Middle frontal gyrus (tissue), 1 donor: ENCODE results near the gene ECSCR.
"Not testable (repeated sequence)": the region's sequence is repeated elsewhere in the genome, so short reads cannot be mapped to it uniquely, and the experiment has no call there.

Experiments used
- DNase-seq: peaks from one replicate; pipeline ENCODE4 v3.0.0-alpha.2; 2015; ENCODE audit warnings: low spot score; ENCODE audit errors: extremely low spot score

Gene ECSCR

DNA sequence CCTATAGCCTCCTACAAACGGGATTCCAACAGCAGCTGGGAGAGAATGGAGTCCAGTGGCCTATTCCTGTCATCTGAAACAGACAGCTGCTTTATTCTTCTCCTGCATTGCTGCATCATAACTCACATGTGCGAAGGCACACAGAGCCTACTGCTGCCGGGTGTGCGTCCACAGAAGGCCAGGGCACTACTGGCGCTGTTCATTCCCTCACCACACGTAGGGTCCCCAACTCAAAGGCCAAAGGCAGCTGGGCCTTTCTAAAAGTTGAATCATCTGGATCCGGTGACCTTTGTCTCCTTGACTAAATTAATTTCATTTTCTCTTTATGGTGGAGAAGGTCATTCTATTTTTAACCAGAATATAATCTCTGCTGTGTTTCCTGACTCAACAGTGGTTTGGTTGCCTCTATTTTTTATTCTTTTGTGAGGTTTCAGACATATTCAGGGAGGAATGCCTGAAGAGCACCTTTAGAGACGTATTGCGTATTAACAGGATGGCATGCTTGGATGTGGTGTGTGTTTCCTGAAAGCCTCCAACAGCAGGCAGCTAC lies 47.9 kb downstream of the ECSCR start:
- no peak for DNase-seq

DNA sequence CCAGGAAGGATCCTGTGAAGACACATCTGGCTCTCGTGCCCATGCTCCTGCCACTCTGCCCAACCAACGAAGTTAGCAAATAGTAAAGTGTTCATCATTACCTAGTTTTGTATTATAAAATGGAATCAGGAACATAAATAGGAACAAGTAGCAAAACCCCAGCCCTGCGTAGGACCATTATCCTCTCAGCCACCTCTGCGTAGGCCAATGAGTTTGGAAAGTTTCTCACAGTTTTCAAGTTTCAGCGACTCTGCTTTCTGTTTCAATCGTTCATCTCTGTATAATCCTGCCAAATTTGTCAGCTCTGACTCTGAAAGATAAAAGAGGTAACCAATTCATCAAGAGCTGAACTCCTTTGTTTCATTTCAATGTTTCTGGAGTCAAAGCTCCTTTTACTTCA lies 48.6 kb downstream of the ECSCR start:
- DNase-seq, result no peak

DNA sequence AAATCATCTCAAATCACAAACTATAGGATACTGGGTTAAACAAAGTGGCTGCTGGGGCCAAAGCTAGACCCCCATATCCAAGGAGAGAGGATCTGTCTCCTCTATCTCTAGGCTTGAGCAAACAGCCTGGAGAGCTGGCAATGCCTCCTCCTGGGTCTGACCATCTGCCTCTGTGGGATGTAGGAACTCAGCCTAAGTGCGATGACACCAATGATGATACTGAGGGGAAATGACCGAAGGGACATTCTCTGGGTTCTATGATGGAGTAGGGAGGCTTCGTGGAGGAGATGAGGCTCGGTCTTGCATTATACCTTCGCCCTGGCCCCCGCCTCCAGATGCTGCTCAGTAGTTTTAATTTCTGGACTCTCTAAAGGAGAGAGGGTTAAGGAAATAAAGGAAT lies 49.4 kb downstream of the ECSCR start:
- no peak for DNase-seq

DNA sequence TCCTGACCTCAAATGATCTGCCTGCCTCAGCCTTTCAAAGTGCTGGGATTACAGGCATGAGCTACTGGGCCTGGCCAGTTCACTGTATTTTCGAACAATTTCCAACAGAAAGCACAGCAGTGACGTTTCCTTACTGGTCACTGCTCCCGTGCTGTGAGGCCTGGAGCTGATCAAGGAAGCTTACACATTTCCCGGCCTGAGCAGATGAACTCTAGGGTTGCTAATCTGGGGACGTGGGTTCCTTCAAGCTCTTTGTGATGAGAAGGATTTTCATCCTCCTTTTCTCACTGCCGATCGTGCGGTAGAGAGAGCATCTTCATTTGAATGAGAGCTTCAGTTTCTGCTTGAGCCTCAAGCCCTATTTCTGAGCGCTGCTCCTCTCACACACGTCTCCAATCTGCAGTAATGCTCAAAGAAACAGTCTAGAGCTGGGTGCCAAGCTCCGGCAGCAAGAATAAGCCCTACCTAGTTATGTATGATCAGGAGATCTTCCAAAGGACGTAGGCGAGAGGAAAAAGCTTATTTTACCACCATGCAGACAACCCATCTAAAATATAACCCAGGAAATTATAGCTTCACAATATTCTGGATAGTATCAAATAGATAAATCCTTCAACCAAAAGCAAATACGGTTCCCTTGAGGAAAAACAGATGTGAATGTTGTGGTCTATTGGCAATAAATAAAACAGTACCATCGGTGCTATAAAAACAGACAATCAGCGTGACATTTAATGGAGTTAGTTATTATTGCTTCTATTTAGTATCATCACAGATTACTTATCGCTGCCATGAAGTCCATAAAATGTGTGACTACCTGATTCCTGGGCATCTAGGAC lies 51.3 kb downstream of the ECSCR start:
- DNase-seq, result peak; percentile 62

DNA sequence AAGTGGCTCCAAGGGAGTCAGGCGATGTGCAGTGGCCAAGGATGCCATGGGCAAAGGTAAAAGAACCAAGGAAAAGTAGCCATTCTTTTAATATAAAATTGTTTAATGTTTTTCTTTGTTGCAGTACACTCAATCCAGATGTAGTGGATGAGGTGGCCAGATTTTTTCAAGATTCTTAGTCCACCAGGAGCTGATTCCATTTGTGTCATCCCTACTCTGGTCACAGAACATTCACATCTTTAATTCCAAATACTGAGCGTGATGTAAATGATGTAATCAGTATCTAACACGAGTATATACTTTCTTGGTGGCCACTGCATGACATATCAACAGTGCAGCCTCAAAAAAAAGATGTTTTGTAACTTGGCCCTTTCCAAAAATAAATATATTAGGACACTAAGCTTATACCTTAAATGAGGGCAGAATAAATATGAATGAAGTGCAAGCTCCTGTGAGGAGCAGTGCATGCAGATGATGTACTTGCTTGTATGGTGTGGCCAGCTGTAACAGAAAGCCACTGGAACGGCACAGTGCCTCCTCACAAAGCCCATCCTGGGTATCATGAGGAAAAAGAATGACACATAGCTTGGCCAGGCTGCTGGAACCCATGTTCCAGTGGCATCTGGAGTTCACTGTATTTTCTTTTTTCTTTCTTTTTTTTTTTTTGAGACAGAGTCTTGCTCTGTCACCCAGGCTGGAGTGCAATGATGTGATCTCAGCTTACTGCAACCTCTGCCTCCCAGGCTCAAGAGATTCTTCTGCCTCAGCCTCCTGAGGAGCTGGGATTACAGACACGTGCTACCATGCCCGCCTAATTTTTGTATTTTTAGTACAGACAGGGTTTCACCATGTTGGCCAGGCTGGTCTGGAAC lies 52.2 kb downstream of the ECSCR start:
- DNase-seq, result no peak

DNA sequence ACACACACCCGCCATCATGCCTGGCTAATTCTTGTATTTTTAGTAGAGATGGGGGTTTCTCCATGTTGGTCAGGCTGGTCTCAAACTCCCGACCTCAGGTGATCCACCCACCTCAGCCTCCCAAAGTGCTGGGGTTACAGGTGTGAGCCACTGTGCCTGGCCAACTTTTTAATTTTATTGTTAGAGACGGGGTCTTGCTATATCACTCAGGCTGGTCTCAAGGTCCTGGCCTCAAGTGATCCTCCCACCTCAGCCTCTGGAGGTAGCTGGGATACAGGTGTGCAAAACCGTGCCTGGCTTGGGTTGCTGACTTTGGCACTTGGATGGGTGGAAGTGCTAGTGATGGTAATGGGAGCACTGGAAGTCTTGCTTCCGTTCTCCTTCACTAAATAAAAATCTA lies 53.4 kb downstream of the ECSCR start:
- not testable (repeated sequence) for DNase-seq

DNA sequence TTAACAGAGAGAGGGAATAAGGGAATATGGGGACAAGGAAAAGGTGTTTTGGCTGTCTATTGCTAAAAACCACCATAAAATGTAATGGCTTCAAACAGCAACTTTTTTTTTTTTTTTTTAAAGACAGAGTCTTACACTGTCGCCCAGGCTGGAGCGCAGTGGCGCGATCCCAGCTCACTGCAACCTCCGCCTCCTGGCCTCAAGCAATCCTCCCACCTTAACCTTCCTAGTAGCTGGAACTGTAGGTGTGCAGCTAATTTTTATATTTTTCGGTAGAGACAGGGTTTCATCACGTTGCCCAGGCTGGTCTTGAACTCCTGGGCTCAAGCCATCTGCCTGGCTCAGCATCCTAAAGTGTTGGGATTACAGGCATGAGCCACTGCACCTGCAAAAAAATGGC lies 54.4 kb downstream of the ECSCR start:
- DNase-seq, result no peak

DNA sequence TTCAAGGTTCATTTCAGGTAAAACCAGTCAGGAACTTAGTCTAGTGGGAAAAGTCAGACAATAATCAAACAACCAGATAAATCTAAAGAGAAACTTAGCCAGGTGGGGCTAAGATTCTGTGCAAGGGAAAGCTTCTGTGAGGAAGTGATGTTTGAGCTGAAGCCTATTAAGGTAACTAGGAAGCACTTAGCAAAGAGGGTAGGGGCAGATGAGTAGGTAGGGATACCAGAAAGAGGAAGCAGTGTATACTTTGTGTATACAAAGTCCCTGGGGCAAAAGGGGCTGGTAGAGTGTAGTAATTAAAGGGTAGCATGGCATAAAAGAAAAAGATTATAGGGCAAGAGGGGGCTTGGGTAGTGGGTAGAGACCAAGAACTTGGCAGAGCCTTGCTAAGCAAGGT lies 55.0 kb downstream of the ECSCR start:
- no peak for DNase-seq

DNA sequence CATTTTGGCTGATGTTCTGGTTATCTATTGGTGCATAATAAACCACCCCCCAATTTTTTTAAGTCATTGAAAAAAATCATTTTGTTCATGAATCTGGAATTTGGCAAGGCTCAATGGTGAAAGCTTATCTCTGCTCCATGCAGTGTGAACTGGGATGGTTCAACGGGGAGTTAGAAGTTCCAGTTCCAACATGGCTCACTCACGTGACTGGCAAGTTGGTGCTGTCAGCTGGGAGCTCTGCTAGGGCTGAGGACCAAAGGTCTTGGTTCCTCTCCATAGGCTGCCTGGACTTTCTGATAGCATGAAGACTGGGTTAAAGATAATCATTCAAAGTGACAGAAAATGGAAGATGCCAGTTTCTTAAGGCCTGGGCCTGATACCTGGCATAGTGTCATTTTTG lies 55.6 kb downstream of the ECSCR start:
- no peak for DNase-seq

DNA sequence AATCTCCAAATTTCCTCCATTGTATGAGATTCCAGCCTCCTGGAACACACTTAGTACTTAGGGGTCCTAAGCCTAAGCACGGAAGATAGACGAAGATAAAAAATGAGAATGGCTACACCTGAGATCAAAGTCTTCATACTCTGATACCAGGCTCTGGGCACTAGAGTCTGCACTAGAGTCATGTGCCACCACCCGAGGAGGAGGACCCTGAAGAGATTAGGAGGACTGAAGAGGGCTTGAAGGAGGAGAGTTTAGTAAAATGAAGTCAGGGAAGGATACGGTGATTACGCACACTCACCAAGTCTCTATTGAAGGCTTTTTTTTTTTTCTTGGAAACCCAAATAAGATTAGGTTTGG lies 58.1 kb downstream of the ECSCR start:
- no peak for DNase-seq

DNA sequence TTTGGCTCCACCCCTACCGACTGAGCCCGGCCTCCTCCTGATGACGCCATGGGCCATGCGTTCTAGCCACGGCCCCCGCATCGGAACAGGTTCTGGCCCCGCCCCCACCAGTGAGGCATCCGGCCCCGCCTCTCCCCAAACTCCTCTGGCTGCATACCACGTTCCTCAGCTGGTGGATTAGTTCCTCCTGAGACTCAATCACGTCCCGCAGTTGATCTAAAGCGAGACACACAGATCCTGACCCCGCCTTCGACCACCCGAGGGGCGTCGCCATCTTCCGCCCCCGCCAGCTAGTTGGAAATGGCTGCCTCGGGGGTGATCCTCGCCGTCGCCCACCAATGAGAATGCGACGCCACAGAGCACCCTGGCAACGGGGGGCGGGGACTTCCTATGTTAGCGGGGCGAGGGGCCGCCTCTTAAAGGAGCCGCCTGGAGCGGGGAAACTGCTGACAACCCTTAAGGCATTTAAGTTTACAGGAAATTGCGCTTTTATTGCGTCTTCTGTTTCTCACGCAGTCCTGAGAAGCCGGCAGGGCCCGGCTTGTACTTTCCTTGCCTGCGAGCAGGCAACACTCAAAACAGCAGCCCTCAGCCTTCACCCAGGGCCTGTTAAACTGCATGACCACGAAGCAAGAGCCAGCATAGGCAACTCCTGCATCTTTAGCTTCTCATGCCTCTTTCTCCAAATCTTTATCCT lies 58.6 kb downstream of the ECSCR start, which contains the start of gene SPATA24:
Gene SPATA24, minus strand, starts transcription at position 303 of the 697 bp plus-strand sequence. Its CDS starts 29 bp downstream, at position 274.
- DNase-seq, result peak; percentile 95

DNA sequence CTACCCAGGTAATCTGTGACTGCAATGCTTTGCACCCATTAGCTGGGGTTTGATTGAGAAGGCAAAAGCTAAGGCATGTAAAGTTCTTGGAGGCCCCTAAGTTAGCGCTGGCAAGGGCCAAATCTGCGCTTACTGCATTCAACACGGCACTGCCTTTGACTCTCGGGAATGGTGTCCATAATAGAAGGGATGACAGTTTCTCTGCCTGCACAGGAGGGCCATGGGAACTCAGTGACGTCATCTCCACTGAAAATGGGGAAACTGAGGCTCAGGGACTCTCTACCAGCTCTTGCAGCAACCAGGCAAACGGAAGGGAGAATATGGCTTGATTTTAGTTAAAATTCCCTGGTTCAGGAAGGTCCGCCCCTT lies 59.1 kb downstream of the ECSCR start:
- no peak for DNase-seq

DNA sequence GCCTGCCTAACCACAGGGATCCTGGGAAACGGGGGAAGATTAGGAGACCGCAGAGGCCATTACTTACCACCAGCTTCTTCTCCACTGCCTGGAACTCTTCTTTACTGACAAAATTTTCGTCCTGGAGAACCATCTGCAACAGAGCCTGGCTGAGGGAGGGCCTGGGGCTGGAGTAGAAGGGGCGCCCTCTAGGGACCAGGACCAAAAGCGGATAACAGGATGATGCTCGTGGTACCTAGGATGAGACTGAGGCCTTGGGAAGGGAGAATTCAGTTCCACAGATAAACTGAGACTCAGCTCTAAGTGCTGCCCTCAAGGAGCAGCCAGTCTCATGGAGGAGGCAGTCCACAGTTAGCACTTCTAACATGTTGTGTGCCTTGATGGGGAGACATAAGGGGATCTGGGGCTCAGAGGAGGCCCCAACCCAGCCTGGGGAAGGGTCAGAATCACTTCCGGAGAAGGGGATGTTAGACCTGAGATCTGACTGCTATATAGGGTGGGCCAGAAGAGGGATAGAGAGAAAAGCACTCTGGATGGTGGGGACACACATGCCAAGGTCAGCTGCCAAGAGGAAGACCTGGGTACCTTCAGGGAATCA lies 59.9 kb downstream of the ECSCR start:
- DNase-seq, result no peak

DNA sequence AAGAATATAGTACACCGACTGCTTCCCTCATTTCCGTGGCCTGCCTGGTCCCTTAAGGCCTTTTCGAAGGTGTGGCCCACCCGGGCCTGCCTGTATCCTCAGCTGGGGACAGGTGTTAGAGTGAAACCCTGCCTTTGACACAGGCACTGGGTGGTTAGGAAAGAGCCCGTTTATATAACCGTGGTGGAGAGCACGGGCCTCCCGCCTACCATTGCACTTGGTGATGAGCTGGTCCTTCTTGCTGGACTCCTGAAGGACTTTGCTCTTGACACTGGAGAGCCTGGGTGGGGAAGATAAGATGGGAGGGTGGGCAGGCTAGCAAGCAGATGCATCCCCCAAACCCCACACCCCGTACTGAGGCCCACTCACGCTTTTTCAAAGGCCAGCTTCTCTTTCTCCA lies 61.0 kb downstream of the ECSCR start:
- DNase-seq, result no peak

DNA sequence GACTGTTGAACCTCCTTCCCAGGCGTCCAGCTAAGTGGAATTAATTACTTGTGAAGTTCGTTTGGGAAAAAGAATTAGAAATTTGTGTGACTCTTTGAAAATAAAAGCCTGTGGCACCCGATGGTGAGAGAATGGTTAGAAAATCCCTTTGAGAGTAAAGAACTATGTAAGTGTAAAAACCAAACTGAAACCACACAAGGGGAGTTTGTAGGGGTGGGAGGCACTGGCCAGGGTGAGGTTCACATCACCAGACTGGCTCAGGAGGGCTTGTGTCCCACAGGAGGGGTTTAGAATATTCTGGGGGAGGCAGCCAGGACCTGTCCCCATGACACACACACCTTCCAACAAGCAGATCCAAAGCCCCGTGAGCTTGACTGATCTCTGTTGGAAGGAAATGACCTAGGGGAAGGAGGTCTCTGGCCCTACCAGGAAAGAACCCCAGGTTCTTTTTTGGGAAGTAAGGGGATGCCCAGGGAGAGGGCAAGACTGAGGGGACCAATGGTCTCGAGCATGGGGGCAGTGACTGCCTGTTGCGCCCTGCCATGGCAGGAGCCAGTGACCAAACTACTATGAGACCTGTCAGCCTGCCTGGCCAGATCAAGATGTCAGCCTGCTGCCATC lies 62.9 kb downstream of the ECSCR start:
- no peak for DNase-seq
